HepG2 (cell line): ENCODE data around the gene PSMD2. TPM values are rescaled to one million over a fixed set of nuclear protein-coding genes. Genes with fewer than 3 reads are reported as not detected.

Source experiments
- BCL6 ChIP-seq: IDR thresholded peaks from 2 replicates; pipeline ENCODE4 v1.6.1; 2016; ENCODE audit warnings: missing genetic modification reagents, missing compliant biosample characterization
- KLF15 ChIP-seq: sonication (generic); formaldehyde crosslinking; IDR thresholded peaks from 2 replicates; pipeline ENCODE4 v1.8.1; 2023; ENCODE audit warnings: borderline replicate concordance, mild to moderate bottlenecking, inconsistent platforms, missing genetic modification reagents, mixed read lengths
- KMT2A ChIP-seq: sonication (generic); formaldehyde crosslinking; IDR thresholded peaks from 2 replicates; pipeline ENCODE4 v1.4.0; 2020; ENCODE audit warnings: missing genetic modification reagents
- MXD4 ChIP-seq: IDR thresholded peaks from 2 replicates; pipeline ENCODE4 v1.6.1; 2016; ENCODE audit warnings: mild to moderate bottlenecking, missing biosample characterization, missing genetic modification reagents
- MYPOP ChIP-seq: sonication (generic); formaldehyde crosslinking; IDR thresholded peaks from 2 replicates; pipeline ENCODE4 v1.8.1; 2023; ENCODE audit warnings: mild to moderate bottlenecking, moderate library complexity, missing genetic modification reagents
- NBN ChIP-seq: fragments of 450-650 bp; conservative IDR thresholded peaks from 2 replicates; pipeline ENCODE4 v1.6.1; 2017
- PAXIP1 ChIP-seq: sonication (generic); formaldehyde crosslinking; conservative IDR thresholded peaks from 2 replicates; pipeline ENCODE4 v1.4.0; 2020; ENCODE audit warnings: mild to moderate bottlenecking, missing genetic modification reagents, moderate library complexity
- PHF5A ChIP-seq: IDR thresholded peaks from one replicate; pipeline ENCODE4 v1.6.1; 2018; ENCODE audit warnings: low read depth, missing genetic modification reagents; ENCODE audit not compliant: unreplicated experiment
- RBFOX2 ChIP-seq: fragments of 200-400 bp; formaldehyde crosslinking; IDR thresholded peaks from 2 replicates; pipeline ENCODE4 v1.6.1; 2017; ENCODE audit warnings: low read depth, mild to moderate bottlenecking, low read length
- SKI ChIP-seq: fragments of 450-650 bp; IDR thresholded peaks from one replicate; pipeline ENCODE4 v1.6.1; 2018; ENCODE audit warnings: mild to moderate bottlenecking; ENCODE audit not compliant: partially characterized antibody
- SPEN ChIP-seq: sonication (generic); formaldehyde crosslinking; IDR thresholded peaks from 2 replicates; pipeline ENCODE4 v1.5.1; 2020; ENCODE audit warnings: low read depth, mild to moderate bottlenecking, missing genetic modification reagents
- ZFP1 ChIP-seq: IDR thresholded peaks from 2 replicates; pipeline ENCODE4 v1.6.1; 2016
- ZNF224 ChIP-seq: sonication (generic); formaldehyde crosslinking; IDR thresholded peaks from 2 replicates; pipeline ENCODE4 v1.5.0; 2020; ENCODE audit warnings: mild to moderate bottlenecking, missing genetic modification reagents
- ZNF230 ChIP-seq: sonication (generic); formaldehyde crosslinking; IDR thresholded peaks from 2 replicates; pipeline ENCODE4 v1.4.0; 2020; ENCODE audit warnings: mild to moderate bottlenecking, missing genetic modification reagents
- ZNF274 ChIP-seq: sonication (generic); formaldehyde crosslinking; IDR thresholded peaks from 2 replicates; pipeline ENCODE4 v1.5.1; 2020; ENCODE audit warnings: mild to moderate bottlenecking, missing genetic modification reagents
- ZNF296 ChIP-seq: sonication (generic); formaldehyde crosslinking; conservative IDR thresholded peaks from 2 replicates; pipeline ENCODE4 v1.5.0; 2020; ENCODE audit warnings: mild to moderate bottlenecking, missing genetic modification reagents
- ZNF326 ChIP-seq: sonication (generic); formaldehyde crosslinking; IDR thresholded peaks from 2 replicates; pipeline ENCODE4 v1.4.0; 2020; ENCODE audit warnings: missing genetic modification reagents, borderline replicate concordance
- ZNF605 ChIP-seq: sonication (generic); formaldehyde crosslinking; IDR thresholded peaks from 2 replicates; pipeline ENCODE4 v1.8.0; 2022; ENCODE audit warnings: mild to moderate bottlenecking, missing genetic modification reagents
- ZSCAN12 ChIP-seq: sonication (generic); formaldehyde crosslinking; IDR thresholded peaks from 2 replicates; pipeline ENCODE4 v1.9.0; 2021; ENCODE audit warnings: mild to moderate bottlenecking, missing genetic modification reagents
- ZSCAN25 ChIP-seq: sonication (generic); formaldehyde crosslinking; IDR thresholded peaks from 2 replicates; pipeline ENCODE4 v1.8.0; 2022; ENCODE audit warnings: mild to moderate bottlenecking, missing genetic modification reagents
- polyA plus RNA-seq, 8 experiments: library from polyadenylated mRNA; depleted of rRNA in 3 of 8; stranded (reverse) in 7 of 8; unstranded in 1 of 8; fragments of >200 nt; fragmentation: Illumina TruSeq in 4 of 8; extraction: Trizol in 4 of 8; gene quantifications; 2 replicates each; pipeline versions ENCODE4 v1.2.1 to v1.2.3, GENCODE V29; 2011 to 2016; ENCODE audit warnings: low read depth in 4 of 8, missing spikeins in 1 of 8, mixed read lengths in 1 of 8; ENCODE audit not compliant: insufficient read depth in 1 of 8
- total RNA-seq, 5 experiments: library from RNA; depleted of rRNA; stranded (reverse); fragments of >200 nt; fragmentation: Illumina TruSeq; extraction: Trizol; gene quantifications; 2 replicates each; pipeline ENCODE4 v1.2.3, GENCODE V29; 2016; ENCODE audit warnings: low read depth in 1 of 5
- TF ChIP-seq, protein P1 (sequence below): sonication (generic); formaldehyde crosslinking; IDR thresholded peaks from 2 replicates; pipeline ENCODE4 v1.8.1; 2022; ENCODE audit warnings: mild to moderate bottlenecking, missing genetic modification reagents
- TF ChIP-seq, protein P2 (sequence below): sonication (generic); formaldehyde crosslinking; IDR thresholded peaks from 2 replicates; pipeline ENCODE4 v1.9.0; 2021; ENCODE audit warnings: missing genetic modification reagents, borderline replicate concordance
- TF ChIP-seq, protein P3 (sequence below): sonication (generic); formaldehyde crosslinking; IDR thresholded peaks from 2 replicates; pipeline ENCODE4 v1.8.1; 2023; ENCODE audit warnings: mild to moderate bottlenecking, missing genetic modification reagents, borderline replicate concordance

Gene PSMD2
- total and polyA plus RNA-seq, 2 of the 13 experiments (the other 11 are each of a cell fraction or from before 2014, with no cell fraction given) = 125 to 200 TPM

DNA sequence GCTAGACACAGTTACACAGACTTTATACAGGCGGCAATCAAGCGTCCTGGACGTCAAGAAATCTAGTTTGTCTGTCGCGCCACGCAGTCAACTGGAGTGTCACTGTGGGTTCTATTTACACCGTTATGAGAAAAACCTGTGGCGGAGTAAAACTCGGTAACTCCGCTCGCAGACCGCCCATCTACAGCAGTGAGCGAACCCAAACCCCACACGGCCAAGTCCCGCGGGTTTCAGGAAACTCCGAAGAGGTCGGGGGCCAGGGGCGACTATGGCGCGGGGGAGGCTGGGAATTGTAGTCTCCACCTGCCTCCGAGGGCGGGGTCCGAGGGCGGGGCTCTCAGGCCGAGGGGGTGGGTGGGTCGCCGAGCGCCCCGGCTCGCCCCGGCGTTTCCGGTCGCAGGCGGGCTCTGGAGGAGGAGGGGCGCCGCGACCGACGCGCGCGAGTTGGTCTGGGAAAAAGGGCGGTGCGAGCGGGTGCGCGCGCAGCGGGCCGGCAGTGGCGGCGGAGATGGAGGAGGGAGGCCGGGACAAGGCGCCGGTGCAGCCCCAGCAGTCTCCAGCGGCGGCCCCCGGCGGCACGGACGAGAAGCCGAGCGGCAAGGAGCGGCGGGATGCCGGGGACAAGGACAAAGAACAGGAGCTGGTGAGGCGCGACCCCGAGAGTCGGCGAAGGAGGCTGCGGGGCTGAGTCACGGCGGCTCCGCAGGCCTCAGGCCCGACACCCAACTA lies at the start of gene PSMD2 (continued):
- TF ChIP-seq PHF5A (CRISPR knock-in tag) = no peak
- TF ChIP-seq ZNF296 = no peak
- TF ChIP-seq, protein P1, sequence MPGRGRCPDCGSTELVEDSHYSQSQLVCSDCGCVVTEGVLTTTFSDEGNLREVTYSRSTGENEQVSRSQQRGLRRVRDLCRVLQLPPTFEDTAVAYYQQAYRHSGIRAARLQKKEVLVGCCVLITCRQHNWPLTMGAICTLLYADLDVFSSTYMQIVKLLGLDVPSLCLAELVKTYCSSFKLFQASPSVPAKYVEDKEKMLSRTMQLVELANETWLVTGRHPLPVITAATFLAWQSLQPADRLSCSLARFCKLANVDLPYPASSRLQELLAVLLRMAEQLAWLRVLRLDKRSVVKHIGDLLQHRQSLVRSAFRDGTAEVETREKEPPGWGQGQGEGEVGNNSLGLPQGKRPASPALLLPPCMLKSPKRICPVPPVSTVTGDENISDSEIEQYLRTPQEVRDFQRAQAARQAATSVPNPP = no peak
- no peak for TF ChIP-seq BCL6
- peak; percentile 45; the same call in 1 of the 2 replicates for TF ChIP-seq ZNF605 (CRISPR knock-in tag)
- peak; percentile 17 for TF ChIP-seq SKI
- TF ChIP-seq PAXIP1 (CRISPR knock-in tag) = no peak; the same call in 1 of the 2 replicates
- 0 out of 2 replicates have a peak, but pooled peaks have one; percentile 24 for TF ChIP-seq MXD4
- no peak for TF ChIP-seq KLF15
- no peak for TF ChIP-seq ZSCAN25 (CRISPR knock-in tag)
- TF ChIP-seq ZNF230 (CRISPR knock-in tag) = no peak
- TF ChIP-seq ZNF274 (CRISPR knock-in tag) = peak; percentile 42; the same call in 1 of the 2 replicates
- no peak for TF ChIP-seq ZSCAN12 (CRISPR knock-in tag)
- no peak for TF ChIP-seq NBN
- TF ChIP-seq ZNF326 = no peak
- TF ChIP-seq RBFOX2 = peak; percentile 85
- peak; percentile 63; the same call in 1 of the 2 replicates for TF ChIP-seq KMT2A
- TF ChIP-seq, protein P2, sequence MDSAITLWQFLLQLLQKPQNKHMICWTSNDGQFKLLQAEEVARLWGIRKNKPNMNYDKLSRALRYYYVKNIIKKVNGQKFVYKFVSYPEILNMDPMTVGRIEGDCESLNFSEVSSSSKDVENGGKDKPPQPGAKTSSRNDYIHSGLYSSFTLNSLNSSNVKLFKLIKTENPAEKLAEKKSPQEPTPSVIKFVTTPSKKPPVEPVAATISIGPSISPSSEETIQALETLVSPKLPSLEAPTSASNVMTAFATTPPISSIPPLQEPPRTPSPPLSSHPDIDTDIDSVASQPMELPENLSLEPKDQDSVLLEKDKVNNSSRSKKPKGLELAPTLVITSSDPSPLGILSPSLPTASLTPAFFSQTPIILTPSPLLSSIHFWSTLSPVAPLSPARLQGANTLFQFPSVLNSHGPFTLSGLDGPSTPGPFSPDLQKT (CRISPR knock-in tag) = 0 out of 2 replicates have a peak, but pooled peaks have one; percentile 55
- 0 out of 2 replicates have a peak, but pooled peaks have one; percentile 33 for TF ChIP-seq MYPOP (CRISPR knock-in tag)
- TF ChIP-seq, protein P3, sequence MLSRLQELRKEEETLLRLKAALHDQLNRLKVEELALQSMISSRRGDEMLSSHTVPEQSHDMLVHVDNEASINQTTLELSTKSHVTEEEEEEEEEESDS (CRISPR knock-in tag) = peak; percentile 63; the same call in 1 of the 2 replicates
- TF ChIP-seq ZFP1 (CRISPR knock-in tag) = 0 out of 2 replicates have a peak, but pooled peaks have one; percentile 22
- TF ChIP-seq ZNF224 (CRISPR knock-in tag) = no peak
- TF ChIP-seq SPEN (CRISPR knock-in tag) = peak; percentile 90
